Islet precursor cell (in vitro differentiated cells): ENCODE results near the gene SCLT1.
A peak's percentile ranks its signal among the peaks of the same experiment; 100 is the strongest.

ENCODE experiments used
- DNase-seq: peaks from one replicate; pipeline ENCODE4 v3.0.0-alpha.2; 2018

SCLT1 gene

DNA sequence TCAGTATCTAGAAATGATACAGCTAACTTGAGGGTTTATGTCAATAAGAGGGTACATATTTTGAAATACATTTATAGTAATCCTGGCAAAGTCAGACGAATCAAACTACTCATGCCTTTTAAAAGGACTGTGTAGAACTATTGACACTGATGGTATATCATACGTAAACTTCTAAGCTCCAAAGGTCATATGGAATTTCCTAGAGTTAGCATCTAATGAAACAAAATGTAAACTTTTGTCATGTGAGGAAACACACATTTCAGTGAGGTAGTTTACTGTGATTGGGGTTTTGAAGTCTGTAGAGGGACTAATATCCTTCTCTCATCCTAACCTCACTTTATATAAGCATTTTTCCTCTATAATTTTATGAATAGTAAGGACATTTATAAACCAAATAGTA lies 138.4 kb downstream of the SCLT1 start:
- no peak for DNase-seq

GRCh38 chr4:128951316-128951715 lies 142.0 kb downstream of the SCLT1 start:
- DNase-seq, result no peak

DNA sequence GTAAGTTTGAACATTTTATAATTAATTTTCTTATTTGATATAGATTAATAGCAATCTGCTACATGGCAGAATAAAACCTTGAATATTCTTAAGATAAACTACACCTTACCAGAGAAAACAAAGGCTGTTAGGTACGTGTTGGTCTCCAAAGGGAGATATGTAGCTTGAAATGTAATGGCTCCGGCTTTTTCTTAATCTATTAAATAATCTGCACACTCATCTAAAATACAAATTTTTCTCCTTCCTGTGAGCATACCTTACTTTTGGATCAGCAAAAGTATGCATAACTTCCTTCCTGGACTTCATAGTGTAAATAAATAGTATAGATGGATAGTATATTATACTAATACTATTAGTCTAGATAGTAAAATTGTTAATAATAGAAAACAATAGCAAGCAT lies 142.5 kb downstream of the SCLT1 start:
- no peak for DNase-seq

DNA sequence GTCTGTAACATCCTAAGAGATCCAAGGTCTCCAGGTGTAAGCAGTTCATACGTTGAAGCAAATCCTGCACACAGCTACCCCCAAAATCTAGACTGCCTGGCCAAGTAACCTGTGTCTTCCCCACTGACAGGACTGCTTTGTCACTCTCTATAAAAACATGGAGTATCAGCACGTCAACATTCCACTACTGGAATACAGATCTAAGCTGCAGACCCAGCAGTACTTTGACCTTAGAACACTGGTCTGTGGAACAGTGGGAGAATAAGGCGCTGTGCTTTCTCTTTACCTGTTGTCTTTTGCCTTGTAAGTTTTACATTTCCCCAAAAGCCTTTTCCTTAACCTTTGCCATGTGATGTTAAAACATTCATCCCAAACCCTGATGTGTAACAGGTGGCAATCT lies 146.4 kb downstream of the SCLT1 start:
- no peak for DNase-seq

DNA sequence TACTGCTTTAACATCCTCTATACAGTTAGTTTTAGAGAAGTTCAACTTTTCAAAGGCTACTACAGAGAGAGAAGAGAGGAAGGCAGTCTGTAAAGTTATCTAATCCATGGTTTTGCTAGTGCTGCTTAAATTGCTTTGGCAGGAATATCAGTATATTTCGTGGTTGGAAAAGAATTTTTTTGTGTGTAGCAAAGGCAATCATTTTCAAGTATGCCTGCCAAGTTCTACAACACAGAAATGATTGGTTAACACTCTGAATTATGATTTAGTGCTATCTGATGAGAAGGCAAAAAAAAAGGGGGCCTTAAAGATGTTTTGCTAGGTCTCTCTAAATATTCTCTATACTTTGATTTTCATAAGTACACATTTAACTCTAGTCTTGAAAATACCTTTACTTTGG lies 150.7 kb downstream of the SCLT1 start:
- no peak for DNase-seq

GRCh38 chr4:128940971-128941370 lies 152.4 kb downstream of the SCLT1 start:
- no peak for DNase-seq

DNA sequence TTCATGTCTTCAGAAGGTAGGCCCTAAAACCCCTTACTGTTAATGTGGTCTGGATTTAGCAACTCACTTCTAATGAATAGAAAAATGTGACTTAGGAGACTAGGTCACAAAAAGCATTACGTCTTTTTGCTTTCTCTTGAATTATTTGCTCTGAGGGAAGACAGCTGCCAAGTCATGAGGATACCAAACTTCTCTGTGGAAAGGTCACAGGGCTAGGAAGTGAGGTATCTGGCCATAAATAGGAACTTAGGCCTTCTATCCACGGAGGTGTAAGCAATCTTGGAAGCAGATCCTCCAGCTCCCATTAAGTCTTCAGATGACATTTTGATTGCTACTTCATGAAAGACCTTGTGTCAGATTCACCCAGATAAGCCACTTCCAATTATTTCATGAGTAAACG lies 163.3 kb downstream of the SCLT1 start:
- DNase-seq, result no peak

- DNase-seq, result peak; percentile 47
Measured at GRCh38 chr4:128924951-128925350, 168.4 kb downstream of the SCLT1 start.

GRCh38 chr4:128921954-128922353 lies 171.4 kb downstream of the SCLT1 start:
- no peak for DNase-seq

- no peak for DNase-seq
Measured at GRCh38 chr4:128917781-128918180, 175.6 kb downstream of the SCLT1 start.

GRCh38 chr4:128916832-128917231 lies 176.5 kb downstream of the SCLT1 start:
- DNase-seq, result no peak

DNA sequence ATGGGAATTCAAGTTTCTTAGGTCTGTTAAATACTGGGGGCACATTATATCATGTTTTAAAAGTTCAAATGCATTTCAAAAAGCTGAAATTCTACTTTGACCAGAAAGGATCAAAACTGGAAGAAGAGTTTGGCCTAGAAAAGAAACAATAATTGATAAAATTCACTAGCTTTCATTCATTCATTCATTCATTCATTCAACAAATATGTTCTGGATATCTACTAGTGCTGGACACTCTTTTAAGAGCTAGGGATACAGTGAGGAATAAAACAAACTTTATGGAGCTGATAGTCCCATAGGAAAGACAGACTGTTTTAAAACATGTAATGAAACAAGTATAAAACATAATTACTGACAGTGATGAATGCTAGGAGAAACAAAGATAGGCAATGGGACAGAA lies 177.8 kb downstream of the SCLT1 start:
- no peak for DNase-seq

DNA sequence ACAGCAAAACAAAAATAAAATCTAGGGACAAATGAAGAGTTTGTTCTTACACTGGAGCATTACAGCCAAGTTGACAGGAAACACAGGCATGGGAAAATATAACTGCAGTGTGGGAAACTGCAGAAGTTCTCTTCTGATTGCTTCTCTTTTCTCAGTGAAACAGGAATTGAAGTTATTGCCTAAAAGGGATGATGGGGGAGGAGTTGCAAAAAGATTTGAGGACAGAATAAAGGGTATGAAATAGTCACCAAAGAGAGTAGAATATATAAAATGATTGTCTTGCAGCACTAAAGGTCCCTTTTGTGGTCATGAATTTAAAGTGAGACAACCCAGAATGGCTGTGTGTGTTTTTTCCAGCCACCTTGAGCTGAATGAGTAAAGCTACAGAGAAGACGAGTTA lies 180.1 kb downstream of the SCLT1 start:
- DNase-seq, result no peak

DNA sequence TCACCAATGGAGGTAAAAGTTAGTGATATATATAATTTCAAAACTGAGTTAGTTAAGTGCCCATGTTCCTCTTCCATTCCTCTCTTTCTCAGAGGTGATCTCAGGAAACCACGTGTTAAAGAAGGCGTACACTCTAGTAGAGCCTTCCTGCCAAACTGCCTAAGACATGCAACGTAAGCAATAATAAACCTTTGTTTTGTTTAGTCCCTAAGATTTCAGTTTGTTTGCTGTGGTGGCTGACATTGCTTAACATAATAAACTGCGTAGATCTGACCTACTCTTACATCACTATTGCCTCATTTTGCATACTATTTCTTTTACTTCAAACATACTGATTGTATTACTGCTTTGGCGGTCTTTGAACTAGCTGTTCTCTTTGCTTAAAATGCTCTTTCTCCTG lies 184.6 kb downstream of the SCLT1 start:
- no peak for DNase-seq

GRCh38 chr4:128907981-128908380 lies 185.4 kb downstream of the SCLT1 start:
- DNase-seq, result no peak

- DNase-seq, result no peak
Measured at GRCh38 chr4:128906581-128906980, 186.8 kb downstream of the SCLT1 start.

GRCh38 chr4:128904821-128905220 lies 188.5 kb downstream of the SCLT1 start:
- no peak for DNase-seq

- no peak for DNase-seq
Measured at GRCh38 chr4:128880662-128881061, 212.7 kb downstream of the SCLT1 start.

GRCh38 chr4:128879971-128880370 lies 213.4 kb downstream of the SCLT1 start:
- DNase-seq, result no peak

GRCh38 chr4:128879283-128879682 lies 214.1 kb downstream of the SCLT1 start:
- DNase-seq, result no peak

GRCh38 chr4:128877934-128878333 lies 215.4 kb downstream of the SCLT1 start:
- DNase-seq, result no peak

DNA sequence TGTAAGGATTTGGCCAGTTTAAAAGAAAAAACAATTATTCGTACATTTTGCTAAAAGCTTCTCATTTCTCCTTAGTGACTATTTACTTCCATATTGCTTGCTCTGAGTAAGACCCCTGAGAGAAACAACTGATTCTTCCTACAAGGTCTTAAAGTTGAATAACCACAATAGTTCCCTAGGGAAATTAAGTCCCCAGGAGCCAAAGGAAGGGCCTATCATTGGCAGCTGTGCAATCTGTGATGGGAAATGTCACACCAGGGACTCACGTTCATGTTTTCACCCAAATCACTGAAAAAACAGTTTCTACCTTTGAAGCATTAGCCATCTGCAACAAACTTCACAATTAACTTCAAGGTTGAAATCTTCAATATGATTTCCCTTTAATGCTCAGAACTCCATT lies 217.1 kb downstream of the SCLT1 start:
- DNase-seq, result no peak

- DNase-seq, result no peak
Measured at GRCh38 chr4:128871948-128872347, 221.4 kb downstream of the SCLT1 start.

DNA sequence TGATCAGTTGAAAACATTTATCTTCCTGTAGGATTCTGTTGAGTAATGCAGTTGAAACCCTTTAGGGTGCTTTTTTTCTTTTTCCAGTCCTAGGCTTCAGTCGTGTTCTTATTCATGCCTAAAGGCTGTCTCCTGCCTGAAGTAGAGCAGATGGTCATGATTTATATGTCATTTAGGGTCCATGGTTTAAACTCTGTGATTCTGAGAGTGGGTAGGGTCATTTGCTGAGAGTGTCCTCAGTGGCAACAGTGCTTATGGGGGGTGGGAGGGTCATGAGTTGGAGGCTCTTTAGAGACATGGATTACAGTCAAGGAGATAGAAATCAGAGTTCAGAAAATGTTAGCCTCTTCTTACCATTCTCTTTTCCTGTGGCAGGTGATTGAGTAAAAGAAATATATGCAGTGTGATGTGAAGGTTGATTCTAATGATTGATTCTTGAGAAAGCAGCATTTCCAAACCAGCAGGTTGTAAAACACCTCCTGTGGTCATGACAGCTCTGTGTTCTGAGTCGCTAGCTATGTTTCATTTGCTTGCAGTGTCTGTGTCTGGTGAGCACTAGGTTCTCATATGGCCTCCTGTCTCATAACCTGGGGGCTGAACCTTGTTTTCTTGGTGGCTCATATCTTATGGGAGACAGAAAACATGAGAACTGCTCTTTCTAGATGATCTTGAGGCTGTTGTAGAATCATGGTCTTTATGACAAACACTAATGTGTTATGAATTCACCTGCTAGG lies 223.4 kb downstream of the SCLT1 start:
- no peak for DNase-seq

DNA sequence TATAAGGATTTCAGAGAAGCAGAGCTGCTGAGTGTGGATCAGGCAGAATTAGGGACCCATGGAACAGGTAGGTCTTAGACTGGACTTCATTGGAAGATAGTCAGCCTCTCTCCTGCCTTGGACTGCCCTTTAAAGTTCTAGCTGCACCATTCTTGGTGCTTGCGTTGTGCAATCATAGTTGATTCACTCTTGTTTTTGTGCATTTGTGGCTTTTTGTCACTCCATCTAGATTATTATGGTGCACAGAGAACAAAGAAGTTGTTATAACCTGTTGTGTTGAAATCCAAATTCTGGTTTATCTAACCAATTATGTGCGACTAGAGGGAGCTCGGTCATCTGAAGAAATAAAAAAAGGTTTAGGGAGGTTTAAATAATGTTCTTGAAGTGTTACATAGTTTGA lies 224.6 kb downstream of the SCLT1 start:
- DNase-seq, result no peak

DNA sequence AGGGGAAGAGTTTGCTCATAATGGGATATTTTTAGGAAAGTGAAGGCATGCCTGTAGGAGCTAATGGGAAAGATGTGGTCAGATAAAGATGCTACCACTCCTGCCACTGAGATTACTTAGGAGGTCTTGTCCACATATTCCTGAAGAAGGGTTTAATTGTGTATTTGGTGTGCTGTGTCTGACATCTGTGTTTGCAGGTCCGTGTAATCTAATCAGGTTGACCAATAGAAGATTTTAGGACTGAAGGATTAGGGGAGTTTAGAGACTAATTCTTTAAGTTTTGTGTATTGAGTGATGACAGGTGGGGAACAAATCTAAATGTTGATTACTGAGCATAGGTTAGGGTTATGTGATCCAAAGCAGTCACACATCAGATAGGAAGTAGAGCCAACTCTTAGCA lies 226.6 kb downstream of the SCLT1 start:
- DNase-seq, result no peak
